ENCODE data around the gene C1orf94.

DNA sequence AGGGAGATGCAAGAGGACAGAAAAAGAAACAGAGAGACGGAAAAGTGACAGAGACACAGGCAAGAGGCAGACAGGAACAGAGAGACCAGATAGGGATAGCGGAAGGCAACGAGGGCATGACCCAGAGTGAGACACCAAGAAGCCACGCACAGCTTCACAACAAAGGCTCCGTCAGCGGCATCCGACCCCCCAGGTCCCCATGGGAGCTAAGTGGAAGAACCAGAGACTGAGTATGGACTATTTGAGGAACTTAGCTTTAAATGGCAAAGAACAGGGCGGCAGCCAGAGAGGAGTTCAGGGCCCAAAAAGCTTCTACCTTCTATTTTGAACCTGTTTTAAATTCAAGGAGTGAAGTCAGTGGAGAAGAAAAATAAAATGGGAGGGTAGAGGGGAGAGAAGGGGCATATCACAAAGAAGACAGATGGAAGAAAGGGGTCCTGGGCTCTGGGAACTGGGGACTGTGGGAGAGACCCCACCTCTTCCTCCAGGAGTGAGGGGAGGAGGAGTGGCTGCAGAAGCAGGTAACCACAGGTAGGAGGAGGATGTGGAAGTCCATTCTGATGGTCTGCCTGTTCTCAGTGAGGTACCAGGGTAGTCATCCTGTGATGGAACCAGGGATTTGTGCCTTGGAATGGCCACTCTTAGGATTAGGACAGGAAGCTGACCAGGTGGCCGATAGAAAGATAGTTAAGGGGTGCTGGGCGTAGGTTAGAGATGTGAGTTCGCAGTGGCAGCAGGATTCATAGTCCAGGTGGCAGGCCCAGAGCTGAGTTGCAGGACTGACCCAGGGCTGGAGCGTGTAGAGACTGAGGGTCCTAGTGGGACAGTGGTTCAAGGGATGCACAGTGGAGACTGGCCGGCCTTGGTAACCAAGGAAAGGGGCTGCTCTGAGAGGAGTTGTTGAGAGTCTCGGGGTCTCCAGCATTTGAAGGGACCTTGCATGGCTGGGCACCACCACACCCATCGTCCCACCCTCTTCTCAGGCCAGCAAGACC lies 49.4 kb upstream of the C1orf94 start:
- TF ChIP-seq ATF3 (IDR thresholded peaks at IDR 0.05; ENCODE audit: insufficient read depth, low read depth, low read length) (no peak), CTCF (IDR thresholded peaks at IDR 0.05; ENCODE audit: control extremely low read depth in 1 of 3, insufficient read depth in 1 of 3, low read depth in 1 of 3, low read length in 3 of 3) (no peak), GTF2F1 (IDR thresholded peaks at IDR 0.05; ENCODE audit: borderline replicate concordance, low read depth, low read length) (no peak), TEAD4 (IDR thresholded peaks at IDR 0.05; ENCODE audit: low read depth, low read length) (no peak), POLR2AphosphoS5 (IDR thresholded peaks at IDR 0.05; ENCODE audit: low read depth, low read length) (no peak), SP2 (IDR thresholded peaks at IDR 0.05; ENCODE audit: low read length) (no peak), TAF1 (IDR thresholded peaks at IDR 0.05; ENCODE audit: low read depth, low read length) (no peak)

Data from H1 (cell line).